ENCODE results near the gene PXDN.

DNA sequence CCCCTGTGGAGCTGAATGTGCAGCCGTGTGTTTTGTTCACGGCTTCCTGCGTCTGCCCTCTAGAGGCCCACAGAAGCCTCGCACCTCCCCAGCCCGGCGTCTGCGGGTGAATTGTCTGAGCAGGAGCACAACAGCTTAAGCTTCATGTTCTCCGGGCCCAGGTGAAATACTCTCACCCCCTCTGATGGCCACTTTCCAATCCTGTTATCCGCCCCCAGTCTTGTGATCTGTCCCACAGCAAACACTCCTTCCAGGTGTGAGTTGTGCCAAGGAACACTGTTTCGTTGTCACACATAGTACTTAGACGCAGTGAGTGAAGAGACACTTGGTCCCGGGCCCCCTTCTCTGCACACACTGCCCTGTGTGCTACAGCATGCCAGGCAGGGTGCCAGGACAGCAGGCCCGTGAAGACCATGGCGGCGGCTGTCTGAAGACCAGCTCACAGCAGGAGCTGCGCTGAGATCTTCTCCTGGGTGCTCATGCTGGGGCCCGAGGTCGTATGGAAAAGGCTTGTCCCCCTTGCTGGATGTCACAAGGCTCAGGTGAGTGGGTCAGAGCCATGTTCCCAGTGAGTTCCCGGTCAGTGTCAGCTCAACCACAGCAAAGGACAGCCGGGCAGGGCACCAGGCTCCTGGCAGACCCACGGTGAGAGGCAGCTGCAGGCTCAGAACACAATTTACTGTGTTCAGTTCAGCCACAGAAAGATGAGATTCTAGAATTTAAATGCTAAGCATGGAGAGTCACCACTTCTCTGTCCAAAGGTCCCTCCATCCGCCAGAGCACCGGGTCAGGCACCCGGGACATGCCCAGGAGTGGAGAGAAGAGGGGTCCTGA is 6.8 kb upstream of the PXDN start:
- TF ChIP-seq NFE2L1 (tag; IDR thresholded peaks at IDR 0.05; ENCODE audit: borderline replicate concordance, low read depth) (no peak), TBP (optimal IDR thresholded peaks at IDR 0.05; ENCODE audit: low read depth, low read length) (no peak), POLR2A (conservative IDR thresholded peaks at IDR 0.05) (no peak), ZNF175 (CRISPR knock-in tag; IDR thresholded peaks at IDR 0.05; ENCODE audit: low read depth) (no peak), ZNF174 (CRISPR knock-in tag; IDR thresholded peaks at IDR 0.05) (no peak), CCAR2 (IDR thresholded peaks at IDR 0.05; ENCODE audit: low read depth, low read length) (no peak)
- TF ChIP-seq, protein P1, sequence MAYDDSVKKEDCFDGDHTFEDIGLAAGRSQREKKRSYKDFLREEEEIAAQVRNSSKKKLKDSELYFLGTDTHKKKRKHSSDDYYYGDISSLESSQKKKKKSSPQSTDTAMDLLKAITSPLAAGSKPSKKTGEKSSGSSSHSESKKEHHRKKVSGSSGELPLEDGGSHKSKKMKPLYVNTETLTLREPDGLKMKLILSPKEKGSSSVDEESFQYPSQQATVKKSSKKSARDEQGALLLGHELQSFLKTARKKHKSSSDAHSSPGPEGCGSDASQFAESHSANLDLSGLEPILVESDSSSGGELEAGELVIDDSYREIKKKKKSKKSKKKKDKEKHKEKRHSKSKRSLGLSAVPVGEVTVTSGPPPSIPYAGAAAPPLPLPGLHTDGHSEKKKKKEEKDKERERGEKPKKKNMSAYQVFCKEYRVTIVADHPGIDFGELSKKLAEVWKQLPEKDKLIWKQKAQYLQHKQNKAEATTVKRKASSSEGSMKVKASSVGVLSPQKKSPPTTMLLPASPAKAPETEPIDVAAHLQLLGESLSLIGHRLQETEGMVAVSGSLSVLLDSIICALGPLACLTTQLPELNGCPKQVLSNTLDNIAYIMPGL (CRISPR knock-in tag; IDR thresholded peaks at IDR 0.05): no peak
- TF ChIP-seq, protein P2, sequence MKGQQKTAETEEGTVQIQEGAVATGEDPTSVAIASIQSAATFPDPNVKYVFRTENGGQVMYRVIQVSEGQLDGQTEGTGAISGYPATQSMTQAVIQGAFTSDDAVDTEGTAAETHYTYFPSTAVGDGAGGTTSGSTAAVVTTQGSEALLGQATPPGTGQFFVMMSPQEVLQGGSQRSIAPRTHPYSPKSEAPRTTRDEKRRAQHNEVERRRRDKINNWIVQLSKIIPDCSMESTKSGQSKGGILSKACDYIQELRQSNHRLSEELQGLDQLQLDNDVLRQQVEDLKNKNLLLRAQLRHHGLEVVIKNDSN (CRISPR knock-in tag; IDR thresholded peaks at IDR 0.05): no peak
- TF ChIP-seq, protein P3, sequence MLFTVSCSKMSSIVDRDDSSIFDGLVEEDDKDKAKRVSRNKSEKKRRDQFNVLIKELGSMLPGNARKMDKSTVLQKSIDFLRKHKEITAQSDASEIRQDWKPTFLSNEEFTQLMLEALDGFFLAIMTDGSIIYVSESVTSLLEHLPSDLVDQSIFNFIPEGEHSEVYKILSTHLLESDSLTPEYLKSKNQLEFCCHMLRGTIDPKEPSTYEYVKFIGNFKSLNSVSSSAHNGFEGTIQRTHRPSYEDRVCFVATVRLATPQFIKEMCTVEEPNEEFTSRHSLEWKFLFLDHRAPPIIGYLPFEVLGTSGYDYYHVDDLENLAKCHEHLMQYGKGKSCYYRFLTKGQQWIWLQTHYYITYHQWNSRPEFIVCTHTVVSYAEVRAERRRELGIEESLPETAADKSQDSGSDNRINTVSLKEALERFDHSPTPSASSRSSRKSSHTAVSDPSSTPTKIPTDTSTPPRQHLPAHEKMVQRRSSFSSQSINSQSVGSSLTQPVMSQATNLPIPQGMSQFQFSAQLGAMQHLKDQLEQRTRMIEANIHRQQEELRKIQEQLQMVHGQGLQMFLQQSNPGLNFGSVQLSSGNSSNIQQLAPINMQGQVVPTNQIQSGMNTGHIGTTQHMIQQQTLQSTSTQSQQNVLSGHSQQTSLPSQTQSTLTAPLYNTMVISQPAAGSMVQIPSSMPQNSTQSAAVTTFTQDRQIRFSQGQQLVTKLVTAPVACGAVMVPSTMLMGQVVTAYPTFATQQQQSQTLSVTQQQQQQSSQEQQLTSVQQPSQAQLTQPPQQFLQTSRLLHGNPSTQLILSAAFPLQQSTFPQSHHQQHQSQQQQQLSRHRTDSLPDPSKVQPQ (CRISPR knock-in tag; IDR thresholded peaks at IDR 0.05; ENCODE audit: borderline replicate concordance): no peak
- TF ChIP-seq, protein P4, sequence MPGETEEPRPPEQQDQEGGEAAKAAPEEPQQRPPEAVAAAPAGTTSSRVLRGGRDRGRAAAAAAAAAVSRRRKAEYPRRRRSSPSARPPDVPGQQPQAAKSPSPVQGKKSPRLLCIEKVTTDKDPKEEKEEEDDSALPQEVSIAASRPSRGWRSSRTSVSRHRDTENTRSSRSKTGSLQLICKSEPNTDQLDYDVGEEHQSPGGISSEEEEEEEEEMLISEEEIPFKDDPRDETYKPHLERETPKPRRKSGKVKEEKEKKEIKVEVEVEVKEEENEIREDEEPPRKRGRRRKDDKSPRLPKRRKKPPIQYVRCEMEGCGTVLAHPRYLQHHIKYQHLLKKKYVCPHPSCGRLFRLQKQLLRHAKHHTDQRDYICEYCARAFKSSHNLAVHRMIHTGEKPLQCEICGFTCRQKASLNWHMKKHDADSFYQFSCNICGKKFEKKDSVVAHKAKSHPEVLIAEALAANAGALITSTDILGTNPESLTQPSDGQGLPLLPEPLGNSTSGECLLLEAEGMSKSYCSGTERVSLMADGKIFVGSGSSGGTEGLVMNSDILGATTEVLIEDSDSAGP (CRISPR knock-in tag; IDR thresholded peaks at IDR 0.05): no peak

All from K562 (cell line).